Measurements from ENCODE around the gene SRGAP1.
A peak's percentile ranks its signal among the peaks of the same experiment; 100 is the strongest.

Gene SRGAP1

DNA sequence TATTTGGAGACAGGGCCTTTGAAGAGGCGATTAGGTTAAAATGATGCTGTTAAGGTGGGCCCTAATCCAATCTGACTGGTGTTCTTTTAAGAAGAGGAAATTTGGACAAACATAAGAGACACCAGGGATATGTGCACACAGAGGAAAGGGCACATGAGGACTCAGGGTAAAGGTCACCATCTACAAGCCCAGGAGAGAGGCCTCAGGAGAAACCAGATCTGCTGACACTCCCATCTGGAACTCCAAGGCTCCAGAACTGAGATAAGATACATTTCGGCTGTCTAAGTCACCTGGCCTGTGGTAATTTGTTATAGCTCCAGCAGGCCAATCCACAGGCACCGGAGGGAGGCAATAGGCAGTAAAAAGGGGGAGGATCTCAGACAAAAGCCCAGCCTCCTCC lies 329.0 kb downstream of the SRGAP1 start:
- TF ChIP-seq, protein P1, sequence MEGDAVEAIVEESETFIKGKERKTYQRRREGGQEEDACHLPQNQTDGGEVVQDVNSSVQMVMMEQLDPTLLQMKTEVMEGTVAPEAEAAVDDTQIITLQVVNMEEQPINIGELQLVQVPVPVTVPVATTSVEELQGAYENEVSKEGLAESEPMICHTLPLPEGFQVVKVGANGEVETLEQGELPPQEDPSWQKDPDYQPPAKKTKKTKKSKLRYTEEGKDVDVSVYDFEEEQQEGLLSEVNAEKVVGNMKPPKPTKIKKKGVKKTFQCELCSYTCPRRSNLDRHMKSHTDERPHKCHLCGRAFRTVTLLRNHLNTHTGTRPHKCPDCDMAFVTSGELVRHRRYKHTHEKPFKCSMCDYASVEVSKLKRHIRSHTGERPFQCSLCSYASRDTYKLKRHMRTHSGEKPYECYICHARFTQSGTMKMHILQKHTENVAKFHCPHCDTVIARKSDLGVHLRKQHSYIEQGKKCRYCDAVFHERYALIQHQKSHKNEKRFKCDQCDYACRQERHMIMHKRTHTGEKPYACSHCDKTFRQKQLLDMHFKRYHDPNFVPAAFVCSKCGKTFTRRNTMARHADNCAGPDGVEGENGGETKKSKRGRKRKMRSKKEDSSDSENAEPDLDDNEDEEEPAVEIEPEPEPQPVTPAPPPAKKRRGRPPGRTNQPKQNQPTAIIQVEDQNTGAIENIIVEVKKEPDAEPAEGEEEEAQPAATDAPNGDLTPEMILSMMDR (conservative IDR thresholded peaks at IDR 0.05), result no peak
- H3K27ac ChIP-seq, result no peak overlapping the region

DNA sequence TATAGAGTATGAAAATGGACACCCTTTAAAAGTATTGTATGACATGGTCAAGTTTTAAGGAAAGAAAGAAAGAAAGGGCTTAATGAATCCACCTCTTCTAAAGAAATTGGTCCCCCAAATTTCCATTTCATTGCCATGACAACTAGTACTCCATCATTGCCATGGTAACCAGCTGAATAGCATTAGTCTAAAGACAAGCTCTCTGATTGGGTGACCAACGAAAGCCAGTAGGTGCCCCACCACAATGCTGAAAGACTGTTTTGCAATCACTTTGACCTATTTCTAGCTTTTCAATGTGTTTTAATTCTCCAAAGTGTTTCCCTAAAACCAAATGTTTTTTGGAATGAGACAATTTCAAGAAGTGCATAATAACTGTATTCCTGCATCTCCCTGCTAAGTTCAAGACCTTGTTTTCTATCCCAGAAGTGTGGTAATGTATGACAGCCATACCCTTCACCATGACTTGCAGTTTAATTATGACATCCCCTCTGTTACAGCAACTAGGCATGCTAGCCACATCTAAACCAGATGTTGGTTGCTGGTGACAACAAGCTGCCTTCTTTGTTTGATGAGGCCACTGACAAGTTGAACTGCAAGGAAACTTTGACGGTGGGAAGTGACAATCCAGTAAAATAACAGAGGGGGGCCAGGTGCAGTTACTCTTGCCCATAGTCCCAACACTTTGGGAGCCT lies 330.9 kb downstream of the SRGAP1 start:
- TF ChIP-seq, protein P1 (conservative IDR thresholded peaks at IDR 0.05), result no peak

DNA sequence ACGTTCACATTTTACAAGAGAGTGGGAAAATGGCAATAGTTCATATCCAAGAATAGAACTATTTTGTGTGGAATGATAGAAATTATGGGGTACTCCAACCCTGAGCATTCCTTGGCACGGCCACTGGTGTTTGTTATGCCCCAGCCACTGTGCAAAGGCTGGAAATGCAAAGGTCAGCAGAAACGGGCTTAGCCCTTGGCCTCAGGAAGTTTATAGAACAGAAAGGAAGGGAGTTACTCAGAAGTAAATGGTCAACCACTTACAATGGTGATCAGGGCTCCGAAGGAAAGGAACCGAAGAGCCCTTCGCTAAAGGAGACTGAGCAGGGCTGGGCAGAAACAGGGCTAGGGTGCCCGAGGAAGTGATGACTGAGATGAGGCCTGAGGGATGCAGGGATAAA lies 332.5 kb downstream of the SRGAP1 start:
- TF ChIP-seq, protein P1 (conservative IDR thresholded peaks at IDR 0.05), result no peak
- H3K27ac ChIP-seq, result no peak overlapping the region

More for the DNA sequence above, 330.9 kb downstream of the SRGAP1 start:
- H3K27ac ChIP-seq, result no peak overlapping the region

DNA sequence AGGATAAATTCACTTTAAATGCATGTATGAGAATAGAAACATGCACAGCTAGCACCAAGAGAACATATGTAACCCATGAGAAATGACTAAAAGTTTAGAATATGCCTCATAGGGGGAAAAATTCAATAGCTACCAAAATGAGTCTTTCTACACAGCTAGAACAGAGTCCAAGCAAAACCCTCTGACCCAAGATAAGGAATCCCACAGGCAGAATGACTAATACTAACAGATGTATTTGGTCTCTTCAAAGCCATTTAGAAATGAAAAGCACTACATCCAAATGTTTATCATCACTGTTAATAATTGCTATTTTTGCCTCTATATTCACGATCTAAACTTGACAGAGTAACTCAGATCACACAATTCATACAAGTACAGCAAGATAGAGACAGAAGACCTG lies 333.6 kb downstream of the SRGAP1 start:
- H3K27ac ChIP-seq, result no peak overlapping the region

DNA sequence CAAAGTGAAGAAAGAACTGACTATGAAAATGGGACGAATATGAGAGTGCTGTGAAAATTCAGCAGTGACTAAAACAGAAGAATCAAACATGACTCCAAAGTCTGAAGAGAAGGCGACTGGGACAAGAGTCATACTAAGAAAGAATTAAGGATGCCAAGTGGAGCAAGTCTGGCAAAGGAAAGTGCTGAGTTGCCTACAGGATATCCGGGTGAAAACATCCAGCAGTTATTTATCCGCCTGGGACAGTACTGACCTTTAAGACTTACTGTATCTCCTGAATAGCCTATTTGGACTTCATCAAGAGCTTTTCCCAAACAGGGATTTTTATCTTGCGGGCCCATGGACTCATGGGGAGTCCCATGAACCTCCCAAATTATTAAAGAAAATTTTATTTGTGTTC lies 336.5 kb downstream of the SRGAP1 start:
- TF ChIP-seq, protein P1 (conservative IDR thresholded peaks at IDR 0.05), result no peak
- H3K27ac ChIP-seq, result no peak overlapping the region

More for the DNA sequence above, 333.6 kb downstream of the SRGAP1 start:
- TF ChIP-seq, protein P1 (conservative IDR thresholded peaks at IDR 0.05), result no peak

DNA sequence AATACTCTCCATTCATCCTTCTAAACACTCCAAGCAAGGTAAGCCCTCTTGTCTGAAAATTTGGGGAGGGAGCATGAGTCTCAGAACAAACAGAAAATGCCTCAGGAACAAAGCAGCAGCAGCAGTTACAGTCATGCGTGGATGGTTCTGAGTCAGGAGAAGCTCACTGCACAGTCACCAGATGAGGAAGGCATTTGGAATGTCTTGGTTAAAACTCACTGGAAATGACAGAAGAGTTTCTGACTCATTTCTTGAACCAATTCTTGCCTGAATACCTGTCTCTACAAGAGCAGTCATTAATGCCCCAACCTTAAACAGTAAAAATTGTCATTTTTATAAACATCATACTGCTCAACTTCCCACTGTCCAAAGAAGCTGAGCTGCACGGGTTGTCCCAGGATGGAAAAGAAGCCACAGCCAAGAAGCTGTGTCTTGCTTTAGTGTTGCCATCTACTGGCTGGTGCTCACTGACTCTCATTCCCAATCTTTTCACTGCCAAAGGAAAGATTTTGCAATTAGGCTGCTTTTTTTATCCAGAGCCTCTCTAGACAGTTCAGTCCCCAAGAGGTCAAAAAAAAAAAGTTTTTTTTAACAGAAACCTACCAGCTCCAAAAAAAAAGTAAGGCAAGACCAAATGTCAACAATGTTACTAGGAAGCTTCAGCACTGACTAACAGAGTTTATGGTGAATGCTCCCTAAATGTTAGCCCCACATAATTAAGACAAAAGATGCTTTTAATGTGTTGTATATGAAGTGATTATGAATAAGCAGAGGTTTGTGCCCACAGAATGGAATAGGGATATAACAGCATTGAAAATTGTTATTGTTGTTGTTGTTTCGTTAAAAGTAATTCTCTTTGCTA lies 337.2 kb downstream of the SRGAP1 start:
- TF ChIP-seq, protein P1 (conservative IDR thresholded peaks at IDR 0.05), result peak; percentile 91
- no peak overlapping the region for H3K27ac ChIP-seq

DNA sequence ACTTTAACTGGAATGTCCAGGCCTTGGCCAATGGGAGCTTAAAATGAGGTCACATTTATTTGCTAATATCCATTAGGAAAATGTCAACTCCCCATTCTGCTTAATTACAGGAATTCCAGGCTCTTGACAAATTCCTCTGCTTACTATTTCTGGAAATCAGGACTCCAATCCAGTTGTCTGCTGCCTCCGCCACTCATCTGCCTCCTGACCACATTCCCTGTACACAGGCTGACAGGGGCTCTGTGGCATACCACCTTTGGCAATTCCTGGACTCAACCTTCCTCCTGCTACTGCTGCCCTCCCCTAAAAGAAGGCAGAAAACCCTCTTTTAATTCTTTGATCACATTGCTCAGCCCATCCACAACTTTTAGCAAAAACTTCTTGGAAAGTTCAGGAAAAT lies 339.7 kb downstream of the SRGAP1 start:
- no peak overlapping the region for H3K27ac ChIP-seq

More for the DNA sequence above, 339.7 kb downstream of the SRGAP1 start:
- TF ChIP-seq, protein P1 (conservative IDR thresholded peaks at IDR 0.05), result no peak

Data from VCaP (cell line).